Left ventricle myocardium inferior (tissue), 1 donor: ENCODE measurements around the gene ACTR8. TPM values are rescaled to one million over a fixed set of nuclear protein-coding genes. Genes with fewer than 3 reads are reported as not detected.

Experiments
- DNase-seq: peaks from one replicate; pipeline ENCODE4 v3.0.0-alpha.2; 2020
- H3K27ac ChIP-seq: fragments of 200-600 bp; replicated peaks from 2 replicates; pipeline ENCODE4 v1.8.0; 2021
- H3K27me3 ChIP-seq: fragments of 200-600 bp; 2 replicates; pipeline ENCODE4 v1.8.0; 2021; ENCODE audit warnings: low read depth
- H3K36me3 ChIP-seq: fragments of 200-600 bp; 2 replicates; pipeline ENCODE4 v1.8.0; 2021
- H3K4me1 ChIP-seq: fragments of 200-600 bp; 2 replicates; pipeline ENCODE4 v1.8.0; 2021
- H3K4me3 ChIP-seq: fragments of 200-600 bp; 2 replicates; pipeline ENCODE4 v1.8.0; 2021; ENCODE audit warnings: mild to moderate bottlenecking, moderate library complexity
- H3K9me3 ChIP-seq: fragments of 200-600 bp; replicated peaks from 2 replicates; pipeline ENCODE4 v1.8.0; 2021
- CTCF ChIP-seq: fragments of 200-600 bp; IDR thresholded peaks from 2 replicates; pipeline ENCODE4 v1.8.0; 2021; ENCODE audit warnings: antibody characterized with exemption, mild to moderate bottlenecking, borderline replicate concordance
- intact Hi-C: fragments of 100-400 bp; cut with micrococcal nuclease; formaldehyde crosslinking; loops from one replicate; pipeline ENCODE4 v1.11.0; 2022
- total RNA-seq: library from RNA; stranded (reverse); fragmentation: NEBNext Ultra II Directional; extraction: Animal tissue kit (Norgen Biotek cat#: 25700); gene quantifications from one replicate; pipeline ENCODE4 v1.2.1, GENCODE V29; 2021
- donor health status: DM: no; HTN: yes; CAD: no; lungs with severe emphysema.

The ACTR8 gene
- total RNA-seq, 1 donor from 2014 or later, result 33.2 TPM

- H3K9me3 ChIP-seq, result no peaks in the 10 kb centered on the region
- peak; percentile 38 for TF ChIP-seq CTCF
- peaks cover 30% of the 10 kb centered on the region for H3K4me1 ChIP-seq
- DNase-seq, result peak; percentile 52
- intact Hi-C loops, result no loop called here
- H3K27ac ChIP-seq, result peak overlapping the region; percentile 78
- no peaks in the 10 kb centered on the region for H3K36me3 ChIP-seq
- H3K4me3 ChIP-seq, result peak overlapping the region; percentile 81
- H3K27me3 ChIP-seq, result peaks cover 51% of the 10 kb centered on the region
Observed at GRCh38 chr3:53845103-53845880, 36.7 kb downstream of the ACTR8 start.

DNA sequence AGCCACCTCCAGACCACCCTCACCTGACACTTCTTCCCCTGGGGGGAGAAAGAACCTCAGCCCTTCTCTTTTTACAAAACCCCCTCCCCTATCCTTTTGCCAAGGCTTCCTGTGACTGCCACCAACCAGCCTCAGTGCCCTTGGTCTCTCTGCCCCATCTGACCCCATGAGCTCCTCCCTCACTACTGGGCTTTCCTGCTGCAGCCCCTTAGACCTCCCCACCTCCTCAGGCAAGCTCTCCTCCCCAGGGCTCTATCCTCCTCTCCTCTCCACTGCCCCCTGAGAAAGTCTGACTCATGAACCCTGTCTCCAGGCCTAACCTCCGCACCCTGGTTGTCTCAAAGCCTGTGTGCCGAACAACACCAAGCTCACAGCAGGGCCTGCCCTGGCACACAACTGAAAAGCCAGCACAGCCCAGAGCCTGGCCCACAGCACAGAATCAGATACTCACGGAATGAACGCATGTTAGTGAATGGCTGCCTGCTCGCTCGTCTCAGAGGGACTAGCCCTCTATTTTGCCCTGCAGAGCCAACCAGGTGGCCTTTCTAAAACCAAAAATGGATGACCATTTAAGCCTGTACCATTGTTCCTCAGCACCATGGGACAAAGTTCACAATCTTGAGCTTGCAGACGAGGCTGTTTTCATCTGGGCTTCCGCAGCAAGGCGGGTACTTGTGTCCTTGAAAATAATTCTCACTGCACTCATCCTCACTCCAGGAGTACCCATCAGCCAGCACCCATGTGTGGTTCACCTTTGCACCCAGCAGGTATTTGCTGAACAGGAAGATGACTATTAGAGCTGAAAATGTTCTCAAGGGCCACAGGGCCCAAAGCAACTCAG lies 37.5 kb downstream of the ACTR8 start:
- intact Hi-C loops, result no loop called here
- Histone ChIP-seq H3K27me3 (peaks cover 51% of the 10 kb centered on the region), H3K4me3 (no peak overlapping the region), H3K27ac (no peak overlapping the region), H3K9me3 (no peaks in the 10 kb centered on the region), H3K4me1 (peaks cover 30% of the 10 kb centered on the region), H3K36me3 (no peaks in the 10 kb centered on the region)
- TF ChIP-seq CTCF, result no peak
- DNase-seq, result no peak

DNA sequence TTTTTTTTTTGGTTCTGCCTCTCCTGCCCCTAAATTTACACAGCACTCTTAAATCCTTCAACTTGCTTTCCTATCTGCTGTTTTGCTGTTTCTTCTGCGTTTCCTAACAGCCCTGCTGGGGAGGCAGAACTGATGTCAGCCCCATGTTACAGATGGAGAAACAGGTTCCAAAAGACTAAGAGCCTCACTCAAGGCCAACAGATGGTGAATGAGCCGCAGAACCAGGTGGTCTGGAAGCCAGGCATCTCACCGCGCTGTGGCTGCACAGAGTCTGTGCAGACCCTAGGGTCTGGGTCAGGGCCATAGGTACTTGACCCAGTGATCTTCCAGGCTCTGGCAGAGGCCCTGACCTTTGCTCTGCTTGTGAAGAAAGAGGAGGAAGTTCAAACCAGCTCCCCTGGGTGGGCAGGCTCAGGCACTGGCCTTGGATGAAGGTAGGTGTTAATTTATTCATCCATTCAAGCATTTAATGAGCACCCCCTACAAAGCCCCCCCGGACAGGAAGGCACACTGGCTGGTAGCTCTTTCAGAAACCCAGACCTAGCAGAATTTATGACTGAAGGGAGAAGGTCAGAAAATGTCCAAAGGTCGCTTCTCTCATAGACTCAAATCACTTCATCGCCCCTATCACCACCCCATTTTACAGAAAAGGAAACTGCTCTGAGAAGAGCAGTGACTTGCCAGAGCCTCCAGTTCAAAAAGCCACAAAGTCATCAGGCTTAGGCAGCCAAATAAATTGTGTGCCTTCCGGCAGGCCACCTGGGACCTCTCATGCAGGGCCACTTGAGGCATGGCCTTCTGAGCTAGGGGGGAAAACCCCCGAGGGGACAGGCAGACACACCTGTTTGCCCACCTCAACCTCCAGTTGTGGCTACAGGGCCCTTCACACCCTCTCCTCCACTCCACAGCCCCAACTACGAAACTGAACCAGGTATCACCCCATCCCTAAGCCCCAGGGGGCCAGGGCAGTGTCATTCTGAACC lies 38.5 kb downstream of the ACTR8 start:
- H3K4me3 ChIP-seq, result no peak overlapping the region
- H3K27me3 ChIP-seq, result peaks cover 44% of the 10 kb centered on the region
- TF ChIP-seq CTCF, result no peak
- intact Hi-C loops, result no loop called here
- peaks cover 30% of the 10 kb centered on the region for H3K4me1 ChIP-seq
- no peak overlapping the region for H3K27ac ChIP-seq
- no peaks in the 10 kb centered on the region for H3K36me3 ChIP-seq
- DNase-seq, result no peak
- H3K9me3 ChIP-seq, result no peaks in the 10 kb centered on the region

DNA sequence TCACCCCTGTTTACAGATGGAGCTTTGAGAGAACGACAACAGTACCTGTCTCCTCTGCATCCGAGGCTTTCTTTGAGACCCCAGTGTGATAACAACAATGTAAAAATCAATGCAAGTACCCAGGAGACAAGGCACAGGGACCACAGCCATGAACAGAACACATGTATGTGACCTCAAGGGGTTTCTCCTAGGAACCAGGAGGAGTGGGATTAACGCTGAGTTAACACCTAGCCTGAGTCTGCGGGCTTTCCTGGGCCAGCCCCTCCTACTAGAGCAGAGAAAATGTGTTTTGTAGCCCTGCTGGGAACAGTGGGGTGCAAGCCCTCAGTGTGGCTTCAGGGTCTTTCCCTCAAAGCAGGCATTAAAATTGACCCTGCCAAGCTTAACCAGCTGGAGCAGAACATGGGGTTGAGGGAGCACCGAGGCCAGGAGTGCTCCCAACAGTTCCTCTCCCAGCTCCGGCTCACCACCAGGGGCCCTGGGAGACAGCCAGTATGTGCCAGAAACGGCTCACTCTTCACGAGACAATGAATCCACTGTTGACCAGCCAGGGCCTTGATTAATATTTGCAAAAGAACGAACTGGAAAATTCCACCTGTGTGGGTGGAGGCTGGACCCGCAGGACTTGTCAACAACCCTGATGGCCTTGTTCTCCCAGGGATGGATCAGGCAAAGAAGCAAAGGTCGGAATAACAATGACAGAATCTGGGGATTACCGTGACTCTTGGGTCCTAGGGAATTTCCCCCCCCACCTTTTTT lies 39.3 kb downstream of the ACTR8 start:
- DNase-seq, result no peak
- H3K27ac ChIP-seq, result no peak overlapping the region
- peaks cover 30% of the 10 kb centered on the region for H3K4me1 ChIP-seq

More for the DNA sequence above, 39.3 kb downstream of the ACTR8 start:
- intact Hi-C loops, result no loop called here
- Histone ChIP-seq H3K27me3 (peaks cover 38% of the 10 kb centered on the region), H3K9me3 (no peaks in the 10 kb centered on the region), H3K4me3 (no peak overlapping the region), H3K36me3 (no peaks in the 10 kb centered on the region)
- peak; percentile 35 for TF ChIP-seq CTCF
